ENCODE measurements around the gene EPG5.

DNA sequence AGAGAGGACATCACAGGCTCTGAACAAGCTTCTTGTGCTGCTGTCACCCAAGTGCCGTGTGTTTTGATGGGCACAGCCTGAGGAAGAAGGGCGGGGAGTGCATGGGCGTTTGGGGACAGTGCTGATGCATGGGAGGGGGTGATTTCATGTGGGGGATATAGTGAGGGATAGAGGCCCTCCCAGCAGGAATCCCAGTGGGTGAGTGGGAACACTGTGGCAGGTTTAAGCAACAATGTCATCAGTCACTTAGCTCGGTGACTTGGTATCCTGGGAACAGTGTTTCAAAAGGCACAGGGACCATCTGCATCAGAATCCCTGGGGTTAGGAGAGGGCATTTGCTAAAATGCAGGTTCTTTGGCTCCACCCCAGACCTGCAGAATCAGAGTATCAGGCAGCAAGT, 141.0 kb downstream of the EPG5 start:
- TF ChIP-seq YY1 (IDR thresholded peaks at IDR 0.05) (no peak), RXRA (IDR thresholded peaks at IDR 0.05) (no peak), HNF4A (conservative IDR thresholded peaks at IDR 0.05) (no peak), EGR1 (IDR thresholded peaks at IDR 0.05; ENCODE audit: low read depth in 2 of 2) (no peak), HNF4G (IDR thresholded peaks at IDR 0.05) (no peak), GABPA (IDR thresholded peaks at IDR 0.05 in 1 of 2, conservative IDR thresholded peaks at IDR 0.05 in 1 of 2) (no peak), RAD21 (IDR thresholded peaks at IDR 0.05) (no peak), TAF1 (conservative IDR thresholded peaks at IDR 0.05) (no peak), SP1 (IDR thresholded peaks at IDR 0.05) (no peak)
- TF ChIP-seq, protein P1, sequence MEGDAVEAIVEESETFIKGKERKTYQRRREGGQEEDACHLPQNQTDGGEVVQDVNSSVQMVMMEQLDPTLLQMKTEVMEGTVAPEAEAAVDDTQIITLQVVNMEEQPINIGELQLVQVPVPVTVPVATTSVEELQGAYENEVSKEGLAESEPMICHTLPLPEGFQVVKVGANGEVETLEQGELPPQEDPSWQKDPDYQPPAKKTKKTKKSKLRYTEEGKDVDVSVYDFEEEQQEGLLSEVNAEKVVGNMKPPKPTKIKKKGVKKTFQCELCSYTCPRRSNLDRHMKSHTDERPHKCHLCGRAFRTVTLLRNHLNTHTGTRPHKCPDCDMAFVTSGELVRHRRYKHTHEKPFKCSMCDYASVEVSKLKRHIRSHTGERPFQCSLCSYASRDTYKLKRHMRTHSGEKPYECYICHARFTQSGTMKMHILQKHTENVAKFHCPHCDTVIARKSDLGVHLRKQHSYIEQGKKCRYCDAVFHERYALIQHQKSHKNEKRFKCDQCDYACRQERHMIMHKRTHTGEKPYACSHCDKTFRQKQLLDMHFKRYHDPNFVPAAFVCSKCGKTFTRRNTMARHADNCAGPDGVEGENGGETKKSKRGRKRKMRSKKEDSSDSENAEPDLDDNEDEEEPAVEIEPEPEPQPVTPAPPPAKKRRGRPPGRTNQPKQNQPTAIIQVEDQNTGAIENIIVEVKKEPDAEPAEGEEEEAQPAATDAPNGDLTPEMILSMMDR (IDR thresholded peaks at IDR 0.05; ENCODE audit: low read depth, low read length, missing input control), result no peak
- TF ChIP-seq, protein P2, sequence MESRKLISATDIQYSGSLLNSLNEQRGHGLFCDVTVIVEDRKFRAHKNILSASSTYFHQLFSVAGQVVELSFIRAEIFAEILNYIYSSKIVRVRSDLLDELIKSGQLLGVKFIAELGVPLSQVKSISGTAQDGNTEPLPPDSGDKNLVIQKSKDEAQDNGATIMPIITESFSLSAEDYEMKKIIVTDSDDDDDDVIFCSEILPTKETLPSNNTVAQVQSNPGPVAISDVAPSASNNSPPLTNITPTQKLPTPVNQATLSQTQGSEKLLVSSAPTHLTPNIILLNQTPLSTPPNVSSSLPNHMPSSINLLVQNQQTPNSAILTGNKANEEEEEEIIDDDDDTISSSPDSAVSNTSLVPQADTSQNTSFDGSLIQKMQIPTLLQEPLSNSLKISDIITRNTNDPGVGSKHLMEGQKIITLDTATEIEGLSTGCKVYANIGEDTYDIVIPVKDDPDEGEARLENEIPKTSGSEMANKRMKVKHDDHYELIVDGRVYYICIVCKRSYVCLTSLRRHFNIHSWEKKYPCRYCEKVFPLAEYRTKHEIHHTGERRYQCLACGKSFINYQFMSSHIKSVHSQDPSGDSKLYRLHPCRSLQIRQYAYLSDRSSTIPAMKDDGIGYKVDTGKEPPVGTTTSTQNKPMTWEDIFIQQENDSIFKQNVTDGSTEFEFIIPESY (IDR thresholded peaks at IDR 0.05), result no peak
- TF ChIP-seq, protein P3, sequence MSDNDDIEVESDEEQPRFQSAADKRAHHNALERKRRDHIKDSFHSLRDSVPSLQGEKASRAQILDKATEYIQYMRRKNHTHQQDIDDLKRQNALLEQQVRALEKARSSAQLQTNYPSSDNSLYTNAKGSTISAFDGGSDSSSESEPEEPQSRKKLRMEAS (IDR thresholded peaks at IDR 0.05), result no peak
